Ovary (tissue), 3 donors: ENCODE results near the gene RSPO3.

Experiments
- POLR2A ChIP-seq: fragments of 450-650 bp; IDR thresholded peaks from one replicate; pipeline ENCODE4 v1.6.1; 2017; ENCODE audit warnings: antibody characterized with exemption, mild to moderate bottlenecking, moderate library complexity
- TF ChIP-seq, protein P1 (sequence below), 3 donors: fragments of 450-650 bp in 2 of 3; fragments of 200-600 bp in 1 of 3; IDR thresholded peaks; one replicate each; pipeline versions ENCODE4 v1.5.1 to v1.8.0; 2016 to 2022; ENCODE audit warnings: antibody characterized with exemption in 3 of 3, mild to moderate bottlenecking in 1 of 3
- donor health status: DM: no; HTN: no; CAD: no.

DNA sequence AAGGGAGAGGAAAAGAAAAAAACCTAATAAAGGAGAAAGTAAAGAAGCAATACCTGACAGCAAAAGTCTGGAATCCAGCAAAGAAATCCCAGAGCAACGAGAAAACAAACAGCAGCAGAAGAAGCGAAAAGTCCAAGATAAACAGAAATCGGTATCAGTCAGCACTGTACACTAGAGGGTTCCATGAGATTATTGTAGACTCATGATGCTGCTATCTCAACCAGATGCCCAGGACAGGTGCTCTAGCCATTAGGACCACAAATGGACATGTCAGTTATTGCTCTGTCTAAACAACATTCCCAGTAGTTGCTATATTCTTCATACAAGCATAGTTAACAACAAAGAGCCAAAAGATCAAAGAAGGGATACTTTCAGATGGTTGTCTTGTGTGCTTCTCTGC, 77.4 kb downstream of the RSPO3 start:
- TF ChIP-seq, protein P1, sequence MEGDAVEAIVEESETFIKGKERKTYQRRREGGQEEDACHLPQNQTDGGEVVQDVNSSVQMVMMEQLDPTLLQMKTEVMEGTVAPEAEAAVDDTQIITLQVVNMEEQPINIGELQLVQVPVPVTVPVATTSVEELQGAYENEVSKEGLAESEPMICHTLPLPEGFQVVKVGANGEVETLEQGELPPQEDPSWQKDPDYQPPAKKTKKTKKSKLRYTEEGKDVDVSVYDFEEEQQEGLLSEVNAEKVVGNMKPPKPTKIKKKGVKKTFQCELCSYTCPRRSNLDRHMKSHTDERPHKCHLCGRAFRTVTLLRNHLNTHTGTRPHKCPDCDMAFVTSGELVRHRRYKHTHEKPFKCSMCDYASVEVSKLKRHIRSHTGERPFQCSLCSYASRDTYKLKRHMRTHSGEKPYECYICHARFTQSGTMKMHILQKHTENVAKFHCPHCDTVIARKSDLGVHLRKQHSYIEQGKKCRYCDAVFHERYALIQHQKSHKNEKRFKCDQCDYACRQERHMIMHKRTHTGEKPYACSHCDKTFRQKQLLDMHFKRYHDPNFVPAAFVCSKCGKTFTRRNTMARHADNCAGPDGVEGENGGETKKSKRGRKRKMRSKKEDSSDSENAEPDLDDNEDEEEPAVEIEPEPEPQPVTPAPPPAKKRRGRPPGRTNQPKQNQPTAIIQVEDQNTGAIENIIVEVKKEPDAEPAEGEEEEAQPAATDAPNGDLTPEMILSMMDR (IDR thresholded peaks at IDR 0.05), result no peak
- TF ChIP-seq POLR2A, result no peak
